ENCODE measurements around the gene FOXF1. TPM values are rescaled to one million over a fixed set of nuclear protein-coding genes. Genes with fewer than 3 reads are reported as not detected.

Gene FOXF1
- polyA plus RNA-seq, 3 donors, result not detected

- Mint-ChIP-seq H3K27ac (no peak overlapping the region), H3K4me3 (peak overlapping the region in 1 of 2 donors; percentile 62), H3K36me3 (peaks cover 0 to 6% of the 10 kb centered on the region in 2 donors), H3K27me3 (ENCODE audit: low read depth in 3 of 3) (peaks cover 83 to 99% (median 91%) of the 10 kb centered on the region in 3 donors), H3K4me1 (peaks cover 11% of the 10 kb centered on the region), H3K9me3 (peaks cover 0 to 18% (median 6%) of the 10 kb centered on the region in 7 donors)
- Histone ChIP-seq H4K20me1 (ENCODE audit: insufficient read depth, low read length) (no peaks in the 10 kb centered on the region), H3K36me3 (replicated peaks in 1 of 2; ENCODE audit: control insufficient read depth in 1 of 2, insufficient read depth in 2 of 2, low read length in 2 of 2) (no peaks in the 10 kb centered on the region), H3K9ac (ENCODE audit: insufficient read depth, low read length, poor library complexity, severe bottlenecking) (no peak overlapping the region), H3K79me2 (ENCODE audit: insufficient read depth, low read length) (no peaks in the 10 kb centered on the region), H3K4me2 (replicated peaks; ENCODE audit: extremely low read depth, low read length, poor library complexity, severe bottlenecking) (no peak overlapping the region), H3K9me3 (replicated peaks in 1 of 2; ENCODE audit: control insufficient read depth in 1 of 2, insufficient read depth in 1 of 2, low read length in 2 of 2) (peaks cover 0 to 20% of the 10 kb centered on the region in 2 donors), H3K4me1 (ENCODE audit: control insufficient read depth in 1 of 2, insufficient read depth in 2 of 2, low read length in 2 of 2) (peaks cover 5 to 11% of the 10 kb centered on the region in 2 donors), H3K27ac (ENCODE audit: low read depth in 1 of 2, low read length in 2 of 2) (no peak overlapping the region), H3K27me3 (ENCODE audit: control insufficient read depth in 2 of 2, insufficient read depth in 2 of 2, low read length in 2 of 2) (peaks cover 72 to 92% of the 10 kb centered on the region in 2 donors), H3K4me3 (replicated peaks in 1 of 3; ENCODE audit: low read depth in 2 of 3, low read length in 3 of 3) (no peak overlapping the region), H2AFZ (ENCODE audit: insufficient read depth, low read depth, low read length, poor library complexity, severe bottlenecking) (no peak overlapping the region)
- intact Hi-C loops (cut with micrococcal nuclease), result no loop called here
- 16% methylated on average over 35 of the region's 44 CpGs for WGBS (ENCODE audit: insufficient coverage)
- no peak for DNase-seq
- no peak for TF ChIP-seq CTCF (IDR thresholded peaks at IDR 0.05)
These were observed 1.2 kb downstream of the FOXF1 start for GRCh38 chr16:86511317-86512161.

- no peak overlapping the region for H3K27ac Mint-ChIP-seq
- no peak overlapping the region for H3K4me2 ChIP-seq (replicated peaks; ENCODE audit: extremely low read depth, low read length, poor library complexity, severe bottlenecking)
- H3K27me3 Mint-ChIP-seq (ENCODE audit: low read depth in 3 of 3), result peaks cover 81 to 99% (median 90%) of the 10 kb centered on the region in 3 donors
- no peaks in the 10 kb centered on the region for H3K36me3 ChIP-seq (replicated peaks in 1 of 2; ENCODE audit: control insufficient read depth in 1 of 2, insufficient read depth in 2 of 2, low read length in 2 of 2)
- H3K4me3 Mint-ChIP-seq, result peak overlapping the region in 1 of 2 donors; percentile 68
- WGBS (ENCODE audit: insufficient coverage), result 15% methylated on average over 12 of the region's 24 CpGs
- no peak for TF ChIP-seq CTCF (IDR thresholded peaks at IDR 0.05)
- H3K36me3 Mint-ChIP-seq, result peaks cover 0 to 9% of the 10 kb centered on the region in 2 donors
- DNase-seq, result no peak
- H3K9me3 Mint-ChIP-seq, result peaks cover 0 to 11% (median 4%) of the 10 kb centered on the region in 7 donors
- no peaks in the 10 kb centered on the region for H4K20me1 ChIP-seq (ENCODE audit: insufficient read depth, low read length)
- peaks cover 0 to 12% of the 10 kb centered on the region in 2 donors for H3K9me3 ChIP-seq (replicated peaks in 1 of 2; ENCODE audit: control insufficient read depth in 1 of 2, insufficient read depth in 1 of 2, low read length in 2 of 2)
- H2AFZ ChIP-seq (ENCODE audit: insufficient read depth, low read depth, low read length, poor library complexity, severe bottlenecking), result no peak overlapping the region
- no peak overlapping the region for H3K27ac ChIP-seq (ENCODE audit: low read depth in 1 of 2, low read length in 2 of 2)
- H3K4me1 ChIP-seq (ENCODE audit: control insufficient read depth in 1 of 2, insufficient read depth in 2 of 2, low read length in 2 of 2), result peaks cover 5 to 11% of the 10 kb centered on the region in 2 donors
- no peaks in the 10 kb centered on the region for H3K79me2 ChIP-seq (ENCODE audit: insufficient read depth, low read length)
- H3K9ac ChIP-seq (ENCODE audit: insufficient read depth, low read length, poor library complexity, severe bottlenecking), result no peak overlapping the region
- H3K4me1 Mint-ChIP-seq, result peaks cover 11% of the 10 kb centered on the region
- H3K4me3 ChIP-seq (replicated peaks in 1 of 3; ENCODE audit: low read depth in 2 of 3, low read length in 3 of 3), result no peak overlapping the region
- intact Hi-C loops (cut with micrococcal nuclease), result no loop called here
- H3K27me3 ChIP-seq (ENCODE audit: control insufficient read depth in 2 of 2, insufficient read depth in 2 of 2, low read length in 2 of 2), result peaks cover 68 to 92% of the 10 kb centered on the region in 2 donors
These were observed 2.1 kb downstream of the FOXF1 start for GRCh38 chr16:86512301-86512859.
